ENCODE data around the gene KCNJ6. TPM values are rescaled to one million over a fixed set of nuclear protein-coding genes. Genes with fewer than 3 reads are reported as not detected.

KCNJ6 gene
- polyA plus RNA-seq, 1 of the 3 experiments (the other 2 are of a cell fraction) = not detected

GRCh38 chr21:37843191-37843590, 73.1 kb downstream of the KCNJ6 start:
- Histone ChIP-seq H3K4me3 (ENCODE audit: low read depth in 2 of 2, low read length in 1 of 2) (no peak overlapping the region), H3K9ac (no peak overlapping the region), H3K4me2 (no peak overlapping the region), H2AFZ (ENCODE audit: low read depth) (no peak overlapping the region), H3F3A (replicated peaks; ENCODE audit: insufficient read depth) (no peaks in the 10 kb centered on the region), H4K20me1 (ENCODE audit: insufficient read depth) (no peaks in the 10 kb centered on the region), H3K79me2 (ENCODE audit: insufficient read depth) (no peaks in the 10 kb centered on the region), H3K36me3 (replicated peaks in 1 of 2; ENCODE audit: control insufficient read depth in 1 of 2, insufficient read depth in 2 of 2, low read length in 1 of 2) (no peaks in the 10 kb centered on the region), H3K27me3 (ENCODE audit: insufficient read depth) (no peaks in the 10 kb centered on the region), H3K27ac (ENCODE audit: low read depth in 2 of 2, low read length in 1 of 2) (no peak overlapping the region), H3K4me1 (ENCODE audit: control insufficient read depth in 1 of 2, insufficient read depth in 2 of 2, low read depth in 1 of 2, low read length in 1 of 2) (no peaks in the 10 kb centered on the region), H3K9me2 (no peaks in the 10 kb centered on the region), H3K9me3 (no peaks in the 10 kb centered on the region)
- no peak for DNase-seq
- ChIA-PET CTCF (interaction anchor here (1.2 kb wide), 1 partner anchor 13 kb away, joined by 3 read pairs; no protein-coding TSS in a partner anchor), POLR2A (no interaction called here)
- TF ChIP-seq GATA2 (CRISPR knock-in tag; IDR thresholded peaks at IDR 0.05) (no peak), TAF1 (IDR thresholded peaks at IDR 0.05; ENCODE audit: borderline replicate concordance, low read depth, low read length) (no peak), FOXM1 (IDR thresholded peaks at IDR 0.05; ENCODE audit: low read depth) (no peak), REST (IDR thresholded peaks at IDR 0.05; ENCODE audit: low read depth, low read length) (no peak), GABPA (IDR thresholded peaks at IDR 0.05; ENCODE audit: low read depth) (no peak), MXI1 (IDR thresholded peaks at IDR 0.05; ENCODE audit: low read depth, low read length) (no peak), RAD21 (IDR thresholded peaks at IDR 0.05; ENCODE audit: low read length) (no peak), RCOR1 (IDR thresholded peaks at IDR 0.05; ENCODE audit: low read length) (no peak), EZH2phosphoT487 (IDR thresholded peaks at IDR 0.05; ENCODE audit: borderline replicate concordance, low read depth) (no peak), NFIC (IDR thresholded peaks at IDR 0.05; ENCODE audit: borderline replicate concordance) (no peak), MEF2A (IDR thresholded peaks at IDR 0.05; ENCODE audit: borderline replicate concordance, low read depth) (no peak), SMC3 (IDR thresholded peaks at IDR 0.05; ENCODE audit: low read depth, low read length) (no peak)
- TF ChIP-seq, protein P1, sequence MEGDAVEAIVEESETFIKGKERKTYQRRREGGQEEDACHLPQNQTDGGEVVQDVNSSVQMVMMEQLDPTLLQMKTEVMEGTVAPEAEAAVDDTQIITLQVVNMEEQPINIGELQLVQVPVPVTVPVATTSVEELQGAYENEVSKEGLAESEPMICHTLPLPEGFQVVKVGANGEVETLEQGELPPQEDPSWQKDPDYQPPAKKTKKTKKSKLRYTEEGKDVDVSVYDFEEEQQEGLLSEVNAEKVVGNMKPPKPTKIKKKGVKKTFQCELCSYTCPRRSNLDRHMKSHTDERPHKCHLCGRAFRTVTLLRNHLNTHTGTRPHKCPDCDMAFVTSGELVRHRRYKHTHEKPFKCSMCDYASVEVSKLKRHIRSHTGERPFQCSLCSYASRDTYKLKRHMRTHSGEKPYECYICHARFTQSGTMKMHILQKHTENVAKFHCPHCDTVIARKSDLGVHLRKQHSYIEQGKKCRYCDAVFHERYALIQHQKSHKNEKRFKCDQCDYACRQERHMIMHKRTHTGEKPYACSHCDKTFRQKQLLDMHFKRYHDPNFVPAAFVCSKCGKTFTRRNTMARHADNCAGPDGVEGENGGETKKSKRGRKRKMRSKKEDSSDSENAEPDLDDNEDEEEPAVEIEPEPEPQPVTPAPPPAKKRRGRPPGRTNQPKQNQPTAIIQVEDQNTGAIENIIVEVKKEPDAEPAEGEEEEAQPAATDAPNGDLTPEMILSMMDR (IDR thresholded peaks at IDR 0.05) = no peak
- TF ChIP-seq, protein P2, sequence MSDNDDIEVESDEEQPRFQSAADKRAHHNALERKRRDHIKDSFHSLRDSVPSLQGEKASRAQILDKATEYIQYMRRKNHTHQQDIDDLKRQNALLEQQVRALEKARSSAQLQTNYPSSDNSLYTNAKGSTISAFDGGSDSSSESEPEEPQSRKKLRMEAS (IDR thresholded peaks at IDR 0.05; ENCODE audit: low read depth) = no peak
- TF ChIP-seq, protein P3, sequence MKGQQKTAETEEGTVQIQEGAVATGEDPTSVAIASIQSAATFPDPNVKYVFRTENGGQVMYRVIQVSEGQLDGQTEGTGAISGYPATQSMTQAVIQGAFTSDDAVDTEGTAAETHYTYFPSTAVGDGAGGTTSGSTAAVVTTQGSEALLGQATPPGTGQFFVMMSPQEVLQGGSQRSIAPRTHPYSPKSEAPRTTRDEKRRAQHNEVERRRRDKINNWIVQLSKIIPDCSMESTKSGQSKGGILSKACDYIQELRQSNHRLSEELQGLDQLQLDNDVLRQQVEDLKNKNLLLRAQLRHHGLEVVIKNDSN (IDR thresholded peaks at IDR 0.05; ENCODE audit: borderline replicate concordance, low read depth) = no peak
- TF ChIP-seq, protein P4, sequence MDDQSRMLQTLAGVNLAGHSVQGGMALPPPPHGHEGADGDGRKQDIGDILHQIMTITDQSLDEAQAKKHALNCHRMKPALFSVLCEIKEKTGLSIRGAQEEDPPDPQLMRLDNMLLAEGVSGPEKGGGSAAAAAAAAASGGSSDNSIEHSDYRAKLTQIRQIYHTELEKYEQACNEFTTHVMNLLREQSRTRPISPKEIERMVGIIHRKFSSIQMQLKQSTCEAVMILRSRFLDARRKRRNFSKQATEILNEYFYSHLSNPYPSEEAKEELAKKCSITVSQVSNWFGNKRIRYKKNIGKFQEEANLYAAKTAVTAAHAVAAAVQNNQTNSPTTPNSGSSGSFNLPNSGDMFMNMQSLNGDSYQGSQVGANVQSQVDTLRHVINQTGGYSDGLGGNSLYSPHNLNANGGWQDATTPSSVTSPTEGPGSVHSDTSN (IDR thresholded peaks at IDR 0.05) = no peak
- TF ChIP-seq, protein P5, sequence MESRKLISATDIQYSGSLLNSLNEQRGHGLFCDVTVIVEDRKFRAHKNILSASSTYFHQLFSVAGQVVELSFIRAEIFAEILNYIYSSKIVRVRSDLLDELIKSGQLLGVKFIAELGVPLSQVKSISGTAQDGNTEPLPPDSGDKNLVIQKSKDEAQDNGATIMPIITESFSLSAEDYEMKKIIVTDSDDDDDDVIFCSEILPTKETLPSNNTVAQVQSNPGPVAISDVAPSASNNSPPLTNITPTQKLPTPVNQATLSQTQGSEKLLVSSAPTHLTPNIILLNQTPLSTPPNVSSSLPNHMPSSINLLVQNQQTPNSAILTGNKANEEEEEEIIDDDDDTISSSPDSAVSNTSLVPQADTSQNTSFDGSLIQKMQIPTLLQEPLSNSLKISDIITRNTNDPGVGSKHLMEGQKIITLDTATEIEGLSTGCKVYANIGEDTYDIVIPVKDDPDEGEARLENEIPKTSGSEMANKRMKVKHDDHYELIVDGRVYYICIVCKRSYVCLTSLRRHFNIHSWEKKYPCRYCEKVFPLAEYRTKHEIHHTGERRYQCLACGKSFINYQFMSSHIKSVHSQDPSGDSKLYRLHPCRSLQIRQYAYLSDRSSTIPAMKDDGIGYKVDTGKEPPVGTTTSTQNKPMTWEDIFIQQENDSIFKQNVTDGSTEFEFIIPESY (IDR thresholded peaks at IDR 0.05; ENCODE audit: borderline replicate concordance, low read depth) = no peak
- WGBS (ENCODE audit: low lambda C conversion rate) = 4% methylated on average over 1 of the region's 1 CpG
